ENCODE measurements around the gene NOB1.

NOB1 gene

GRCh38 chr16:69721441-69721957 lies 33.2 kb downstream of the NOB1 start:
- no peak for DNase-seq (ENCODE audit: low read depth)

- no peak for DNase-seq (ENCODE audit: low read depth)
Observed at GRCh38 chr16:69720822-69721430, 33.8 kb downstream of the NOB1 start.

- no peak for DNase-seq (ENCODE audit: low read depth)
Observed at GRCh38 chr16:69718111-69718764, 36.5 kb downstream of the NOB1 start.

DNA sequence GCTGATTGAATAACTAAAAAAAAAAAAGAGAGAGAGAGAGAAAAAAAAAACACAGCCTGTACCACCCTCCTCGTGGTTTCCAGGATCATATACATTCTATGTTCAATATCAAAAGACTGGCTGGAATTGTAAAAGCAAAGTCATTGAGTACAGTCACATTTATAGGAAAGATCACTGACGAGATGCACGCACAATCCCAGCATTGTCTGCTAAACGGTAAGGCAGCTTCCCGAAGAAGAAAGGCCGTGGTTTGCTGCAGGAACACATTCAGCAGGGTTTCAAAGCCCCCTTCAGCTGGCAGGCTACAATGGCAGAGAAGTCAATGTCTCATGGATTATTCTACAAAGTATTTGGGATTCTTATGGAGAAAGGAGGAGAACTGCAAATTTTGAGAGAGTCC lies 37.7 kb downstream of the NOB1 start:
- DNase-seq (ENCODE audit: low read depth), result no peak

DNA sequence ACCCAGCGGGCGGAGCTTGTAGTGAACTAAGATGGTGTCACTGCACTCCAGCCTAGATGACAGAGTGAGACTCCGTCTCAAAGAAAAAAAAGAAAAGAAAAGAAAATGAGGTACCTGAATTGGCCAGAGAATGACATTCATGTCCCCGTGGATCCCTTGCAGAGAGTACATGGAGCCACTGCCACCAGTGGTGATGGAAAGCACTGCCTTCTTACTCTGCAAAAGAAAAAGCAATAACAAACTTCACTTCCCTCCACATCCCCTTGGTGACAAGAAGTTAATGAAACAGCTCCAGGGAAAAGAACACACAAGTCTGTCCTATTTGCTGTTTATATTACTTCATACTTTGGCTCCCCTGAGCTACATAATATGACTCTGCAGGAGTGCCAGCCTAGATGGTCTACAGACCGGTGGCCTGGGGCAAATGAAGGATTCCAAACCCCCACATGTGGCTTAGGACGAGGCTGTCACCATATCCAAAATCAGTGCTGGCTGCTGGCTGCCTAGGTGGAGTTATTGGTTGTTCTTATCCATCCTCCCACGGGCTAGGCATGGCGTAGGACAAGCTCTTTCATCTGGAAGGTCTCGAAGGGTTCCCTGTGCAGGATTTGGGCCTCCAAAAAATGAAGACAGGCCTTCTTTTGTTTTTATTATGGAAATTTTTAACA lies 41.7 kb downstream of the NOB1 start:
- DNase-seq (ENCODE audit: low read depth), result no peak

- DNase-seq (ENCODE audit: low read depth), result no peak
Observed at GRCh38 chr16:69712277-69712676, 42.4 kb downstream of the NOB1 start.

- DNase-seq (ENCODE audit: low read depth), result no peak
Observed at GRCh38 chr16:69711115-69711740, 43.5 kb downstream of the NOB1 start.

- no peak for DNase-seq (ENCODE audit: low read depth)
Observed at GRCh38 chr16:69709456-69710084, 45.2 kb downstream of the NOB1 start.

DNA sequence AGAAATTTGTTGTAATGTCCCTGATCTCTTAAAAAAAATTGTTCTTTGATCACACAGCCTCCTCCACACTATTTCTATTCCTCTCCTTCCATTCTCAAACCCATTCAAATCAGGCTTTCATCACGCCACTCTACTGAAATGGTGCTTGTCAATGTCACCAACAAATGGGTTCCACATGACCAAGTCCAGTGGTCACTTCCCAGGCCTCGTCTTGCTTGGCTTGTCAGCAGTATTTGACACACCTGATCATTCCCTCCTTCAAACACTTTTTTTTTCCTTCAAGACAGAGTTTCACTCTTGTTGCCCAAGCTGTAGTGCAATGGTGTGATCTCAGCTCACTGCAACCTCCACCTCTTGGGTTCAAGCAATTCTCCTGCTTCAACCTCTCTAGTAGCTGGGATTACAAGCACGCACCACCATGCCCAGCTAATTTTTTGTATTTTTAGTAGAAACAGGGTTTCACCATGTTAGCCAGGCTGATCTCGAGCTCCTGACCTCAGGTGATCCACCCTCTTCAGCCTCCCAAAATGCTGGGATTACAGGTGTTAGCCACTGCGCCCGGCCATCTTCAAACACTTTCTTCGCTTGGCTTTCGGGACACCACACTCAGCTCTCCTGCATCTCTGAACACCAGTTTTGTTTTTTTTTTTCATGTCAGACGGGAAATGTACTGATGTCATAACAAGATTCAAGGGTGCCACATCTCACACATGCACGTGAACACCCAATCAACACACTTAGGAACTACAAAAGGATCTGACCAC lies 46.6 kb downstream of the NOB1 start:
- DNase-seq (ENCODE audit: low read depth), result no peak

GRCh38 chr16:69706975-69707340 lies 47.8 kb downstream of the NOB1 start:
- DNase-seq (ENCODE audit: low read depth), result no peak

- DNase-seq (ENCODE audit: low read depth), result no peak
Observed at GRCh38 chr16:69706256-69706974, 48.3 kb downstream of the NOB1 start.

GRCh38 chr16:69703638-69704037 lies 51.1 kb downstream of the NOB1 start:
- DNase-seq (ENCODE audit: low read depth), result no peak

- no peak for DNase-seq (ENCODE audit: low read depth)
Observed at GRCh38 chr16:69701866-69702265, 52.9 kb downstream of the NOB1 start.

GRCh38 chr16:69701452-69701851 lies 53.3 kb downstream of the NOB1 start:
- DNase-seq (ENCODE audit: low read depth), result no peak

- DNase-seq (ENCODE audit: low read depth), result no peak
Observed at GRCh38 chr16:69699915-69700314, 54.8 kb downstream of the NOB1 start.

DNA sequence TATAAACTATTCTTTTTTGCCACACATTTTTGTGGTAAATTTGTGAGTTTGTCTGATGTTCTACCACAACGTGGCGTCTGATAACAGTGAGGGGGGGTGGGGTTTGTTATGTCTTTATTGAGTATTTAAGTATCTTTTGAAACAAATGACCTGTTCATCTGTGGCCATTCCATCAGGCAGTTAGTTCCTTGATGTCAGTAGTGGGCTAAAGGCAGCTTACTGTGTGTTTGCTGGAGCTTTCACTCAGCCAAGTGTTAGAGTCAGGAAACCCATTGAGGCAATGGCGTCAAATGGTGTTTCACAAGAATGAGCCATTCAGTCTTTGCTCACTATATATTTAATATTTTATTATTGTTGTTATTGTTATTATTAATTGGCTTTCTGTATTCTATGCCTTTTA lies 56.3 kb downstream of the NOB1 start:
- DNase-seq (ENCODE audit: low read depth), result no peak

DNA sequence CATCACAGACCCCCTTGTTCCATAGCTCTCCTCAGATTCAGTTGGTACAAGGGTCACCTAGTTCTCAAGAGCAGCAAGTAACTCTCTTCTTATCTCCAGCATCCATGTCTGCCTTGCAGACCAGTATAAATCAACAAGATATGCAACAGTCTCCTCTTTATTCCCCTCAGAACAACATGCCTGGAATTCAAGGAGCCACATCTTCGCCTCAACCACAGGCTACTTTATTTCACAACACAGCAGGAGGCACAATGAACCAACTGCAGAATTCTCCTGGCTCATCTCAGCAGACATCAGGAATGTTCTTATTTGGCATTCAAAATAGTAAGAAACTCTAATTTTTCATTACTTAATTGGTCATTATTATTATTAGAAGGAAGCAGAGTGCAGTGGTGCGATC lies 60.8 kb downstream of the NOB1 start:
- no peak for DNase-seq (ENCODE audit: low read depth)

- DNase-seq (ENCODE audit: low read depth), result no peak
Observed at GRCh38 chr16:69691980-69692911, 62.5 kb downstream of the NOB1 start.

Measured in stimulated activated CD8-positive, alpha-beta memory T cell treated with anti-CD3 and anti-CD28 coated beads, Interleukin-12 subunit alpha, Interleukin-12 subunit beta, amount 100 ng/mL, for 1 hour (primary cell).